HUES48 (cell line): Measurements from ENCODE around the gene ZPR1.
A peak's percentile ranks its signal among the peaks of the same experiment; 100 is the strongest.
"Not testable (repeated sequence)": the region's sequence is repeated elsewhere in the genome, so short reads cannot be mapped to it uniquely, and the experiment has no call there.

ENCODE experiments used
- H3K27ac ChIP-seq: one replicate; pipeline ENCODE4 v1.7.0; 2013; ENCODE audit warnings: low read depth, low read length, inconsistent platforms
- H3K27me3 ChIP-seq: 2 replicates; pipeline ENCODE4 v1.6.1; 2013; ENCODE audit warnings: mild to moderate bottlenecking, low read length; ENCODE audit not compliant: control insufficient read depth, insufficient read depth
- H3K36me3 ChIP-seq: 2 replicates; pipeline ENCODE4 v1.6.1; 2013; ENCODE audit warnings: low read length; ENCODE audit not compliant: control insufficient read depth, insufficient read depth
- H3K4me1 ChIP-seq: 2 replicates; pipeline ENCODE4 v1.6.1; 2013; ENCODE audit warnings: mild to moderate bottlenecking, low read length; ENCODE audit not compliant: control insufficient read depth, insufficient read depth
- H3K4me3 ChIP-seq: 2 replicates; pipeline ENCODE4 v1.5.1; 2013; ENCODE audit warnings: mild to moderate bottlenecking, low read depth, low read length
- H3K9ac ChIP-seq: 2 replicates; pipeline ENCODE4 v1.6.1; 2013; ENCODE audit warnings: mild to moderate bottlenecking, low read depth, low read length, moderate library complexity
- H3K9me3 ChIP-seq: 2 replicates; pipeline ENCODE4 v1.6.1; 2013; ENCODE audit warnings: low read length; ENCODE audit not compliant: control insufficient read depth, insufficient read depth

ZPR1 gene

DNA sequence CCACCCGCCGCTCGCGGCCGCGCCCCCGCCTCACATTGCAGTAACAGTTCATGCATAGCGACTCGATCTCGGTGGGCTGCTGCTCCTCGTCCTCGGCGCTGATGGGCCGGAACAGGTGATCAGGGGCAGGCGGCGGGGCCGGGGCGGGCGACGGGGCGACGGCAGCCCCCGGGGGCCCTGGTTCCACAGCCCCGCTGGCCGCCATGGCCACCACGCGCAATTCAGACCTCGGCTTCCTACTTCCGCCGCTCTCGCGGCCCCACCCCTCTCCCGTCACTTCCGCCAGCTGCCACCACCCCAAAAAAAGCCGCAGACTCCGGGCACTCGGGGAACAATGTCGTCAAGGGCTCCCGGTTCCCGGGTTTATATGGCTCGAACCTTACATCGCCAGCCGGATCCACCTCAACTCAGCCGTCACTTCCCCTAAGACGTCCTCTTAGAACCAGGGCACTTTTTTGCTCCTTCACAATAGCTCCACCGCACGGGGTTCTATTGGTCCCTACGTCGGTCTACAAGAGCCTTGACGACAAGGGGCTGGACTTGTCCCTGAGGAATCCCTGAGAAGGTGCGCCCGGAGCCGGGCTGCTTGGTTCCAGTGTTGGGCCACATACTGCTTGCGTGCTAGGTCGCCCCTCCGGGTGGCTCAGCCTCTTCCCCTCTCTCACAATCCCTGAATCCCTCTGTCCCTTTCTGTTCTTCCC lies at the start of gene ZPR1:
Gene ZPR1 (minus strand): TSS at position 238 of the 701 bp plus-strand sequence. CDS start 33 bp downstream, at position 205.
- H3K36me3 ChIP-seq: peaks cover 40% of the 10 kb centered on the region
- no peaks in the 10 kb centered on the region for H3K9me3 ChIP-seq
- H3K27me3 ChIP-seq: peaks cover 16% of the 10 kb centered on the region
- H3K4me3 ChIP-seq: peak within 1 kb of the TSS; percentile 90
- peak within 1 kb of the TSS; percentile 42 for H3K9ac ChIP-seq
- peak within 1 kb of the TSS; percentile 44 for H3K27ac ChIP-seq
- H3K4me1 ChIP-seq: peaks cover 2% of the 10 kb centered on the region; the same call in 1 of the 2 replicates

- no peak overlapping the region for H3K9ac ChIP-seq
- no peaks in the 10 kb centered on the region for H3K36me3 ChIP-seq
- no peak overlapping the region for H3K4me3 ChIP-seq
- H3K27ac ChIP-seq: peak overlapping the region; percentile 68
- H3K4me1 ChIP-seq: peaks cover 5% of the 10 kb centered on the region; the same call in 1 of the 2 replicates
- H3K27me3 ChIP-seq: peaks cover 6% of the 10 kb centered on the region; the same call in 1 of the 2 replicates
- no peaks in the 10 kb centered on the region for H3K9me3 ChIP-seq
These were observed 48.8 kb upstream of the ZPR1 start for GRCh38 chr11:116836632-116836991.

- Histone ChIP-seq H3K36me3 (no peaks in the 10 kb centered on the region), H3K9ac (no peak overlapping the region), H3K27me3 (peaks cover 6% of the 10 kb centered on the region; the same call in 1 of the 2 replicates), H3K27ac (no peak overlapping the region), H3K4me3 (peak overlapping the region; percentile 57), H3K4me1 (peaks cover 5% of the 10 kb centered on the region; the same call in 1 of the 2 replicates), H3K9me3 (no peaks in the 10 kb centered on the region)
These were observed 48.2 kb upstream of the ZPR1 start for GRCh38 chr11:116835791-116836631.

DNA sequence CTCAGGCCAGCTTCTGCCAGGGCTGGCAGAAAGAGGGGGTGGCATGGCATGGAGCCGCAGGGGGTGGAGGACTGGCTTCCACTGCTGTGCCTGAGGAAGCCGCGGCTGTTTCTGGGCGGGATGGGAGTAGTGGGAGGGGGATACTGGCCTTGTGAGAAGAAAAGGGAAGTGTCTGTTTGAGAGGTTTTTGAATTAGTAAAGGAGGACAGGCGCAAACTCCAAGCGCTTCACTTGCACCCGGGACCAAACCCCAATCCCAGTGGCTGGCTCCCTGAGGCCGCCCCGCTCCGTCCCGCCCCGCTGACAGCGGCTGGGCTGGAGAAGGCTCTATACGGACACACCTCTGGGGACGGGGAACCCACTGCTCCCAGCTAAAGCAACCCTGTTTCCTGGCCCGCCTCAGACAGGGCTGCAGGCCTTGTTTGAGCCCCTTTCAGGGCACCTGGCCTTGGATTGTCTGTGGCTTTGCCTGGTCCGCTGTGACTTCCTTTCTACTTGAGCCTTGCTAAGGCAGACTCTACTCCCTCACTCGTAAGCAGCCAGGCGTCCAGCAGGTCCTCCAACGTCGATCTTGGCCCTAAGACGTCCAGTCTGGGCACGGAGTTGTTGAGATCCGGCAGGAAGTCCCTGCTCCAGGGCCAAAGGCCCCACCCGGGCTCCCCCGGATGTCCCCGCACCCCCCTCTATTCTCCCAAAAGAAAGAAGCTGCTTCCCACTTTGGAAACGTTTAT lies 47.4 kb upstream of the ZPR1 start:
- Histone ChIP-seq H3K4me3 (peak overlapping the region; percentile 57), H3K36me3 (no peaks in the 10 kb centered on the region), H3K27ac (no peak overlapping the region), H3K9me3 (no peaks in the 10 kb centered on the region), H3K9ac (no peak overlapping the region), H3K4me1 (peaks cover 5% of the 10 kb centered on the region; the same call in 1 of the 2 replicates), H3K27me3 (peaks cover 6% of the 10 kb centered on the region; the same call in 1 of the 2 replicates)

DNA sequence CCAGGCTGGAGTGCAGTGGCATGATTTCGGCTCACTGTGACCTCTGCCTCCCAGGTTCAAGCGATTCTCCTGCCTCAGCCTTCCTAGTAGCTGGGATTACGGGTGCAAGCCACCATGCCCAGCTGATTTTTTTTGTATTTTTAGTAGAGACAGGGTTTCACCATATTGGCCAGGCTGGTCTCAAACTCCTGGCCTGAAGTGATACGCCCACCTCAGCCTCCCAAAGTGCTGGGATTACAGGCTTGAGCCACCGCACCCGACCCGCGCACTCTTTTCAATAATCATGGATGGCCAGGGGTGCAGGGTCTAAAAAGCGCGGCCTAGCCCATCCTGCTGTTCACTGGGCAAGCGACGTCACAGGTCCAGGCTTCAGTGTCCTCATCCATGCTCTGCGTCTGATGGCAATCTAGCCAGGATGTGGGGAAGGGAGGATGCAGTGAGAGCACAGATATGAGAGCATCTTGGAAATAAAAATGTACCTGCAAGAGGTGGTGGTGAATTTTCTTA lies 46.8 kb upstream of the ZPR1 start:
- H3K9ac ChIP-seq, H3K27me3 ChIP-seq, H3K9me3 ChIP-seq, H3K27ac ChIP-seq, H3K4me3 ChIP-seq, H3K36me3 ChIP-seq, H3K4me1 ChIP-seq: not testable (repeated sequence)

- Histone ChIP-seq H3K9ac (no peak overlapping the region), H3K9me3 (no peaks in the 10 kb centered on the region), H3K4me1 (peaks cover 5% of the 10 kb centered on the region; the same call in 1 of the 2 replicates), H3K36me3 (no peaks in the 10 kb centered on the region), H3K27me3 (peaks cover 6% of the 10 kb centered on the region; the same call in 1 of the 2 replicates), H3K4me3 (no peak overlapping the region), H3K27ac (no peak overlapping the region)
These were observed 46.2 kb upstream of the ZPR1 start for GRCh38 chr11:116833816-116834534.

GRCh38 chr11:116833491-116833815 lies 45.6 kb upstream of the ZPR1 start:
- H3K4me1 ChIP-seq: peaks cover 5% of the 10 kb centered on the region; the same call in 1 of the 2 replicates
- peaks cover 6% of the 10 kb centered on the region; the same call in 1 of the 2 replicates for H3K27me3 ChIP-seq
- no peaks in the 10 kb centered on the region for H3K9me3 ChIP-seq
- H3K27ac ChIP-seq: no peak overlapping the region
- no peaks in the 10 kb centered on the region for H3K36me3 ChIP-seq
- H3K4me3 ChIP-seq: no peak overlapping the region
- no peak overlapping the region for H3K9ac ChIP-seq

DNA sequence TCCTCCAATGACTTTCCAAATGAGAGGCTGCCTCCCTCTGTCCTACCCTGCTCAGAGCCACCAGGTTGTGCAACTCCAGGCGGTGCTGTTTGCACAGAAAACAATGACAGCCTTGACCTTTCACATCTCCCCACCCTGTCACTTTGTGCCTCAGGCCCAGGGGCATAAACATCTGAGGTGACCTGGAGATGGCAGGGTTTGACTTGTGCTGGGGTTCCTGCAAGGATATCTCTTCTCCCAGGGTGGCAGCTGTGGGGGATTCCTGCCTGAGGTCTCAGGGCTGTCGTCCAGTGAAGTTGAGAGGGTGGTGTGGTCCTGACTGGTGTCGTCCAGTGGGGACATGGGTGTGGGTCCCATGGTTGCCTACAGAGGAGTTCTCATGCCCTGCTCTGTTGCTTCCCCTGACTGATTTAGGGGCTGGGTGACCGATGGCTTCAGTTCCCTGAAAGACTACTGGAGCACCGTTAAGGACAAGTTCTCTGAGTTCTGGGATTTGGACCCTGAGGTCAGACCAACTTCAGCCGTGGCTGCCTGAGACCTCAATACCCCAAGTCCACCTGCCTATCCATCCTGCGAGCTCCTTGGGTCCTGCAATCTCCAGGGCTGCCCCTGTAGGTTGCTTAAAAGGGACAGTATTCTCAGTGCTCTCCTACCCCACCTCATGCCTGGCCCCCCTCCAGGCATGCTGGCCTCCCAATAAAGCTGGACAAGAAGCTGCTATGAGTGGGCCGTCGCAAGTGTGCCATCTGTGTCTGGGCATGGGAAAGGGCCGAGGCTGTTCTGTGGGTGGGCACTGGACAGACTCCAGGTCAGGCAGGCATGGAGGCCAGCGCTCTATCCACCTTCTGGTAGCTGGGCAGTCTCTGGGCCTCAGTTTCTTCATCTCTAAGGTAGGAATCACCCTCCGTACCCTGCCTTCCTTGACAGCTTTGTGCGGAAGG lies 44.8 kb upstream of the ZPR1 start:
- H3K27me3 ChIP-seq: peaks cover 6% of the 10 kb centered on the region; the same call in 1 of the 2 replicates
- H3K9me3 ChIP-seq: no peaks in the 10 kb centered on the region
- no peak overlapping the region for H3K4me3 ChIP-seq
- no peak overlapping the region for H3K27ac ChIP-seq
- peaks cover 5% of the 10 kb centered on the region; the same call in 1 of the 2 replicates for H3K4me1 ChIP-seq
- no peak overlapping the region for H3K9ac ChIP-seq
- H3K36me3 ChIP-seq: no peaks in the 10 kb centered on the region

- H3K9ac ChIP-seq: no peak overlapping the region
- H3K9me3 ChIP-seq: no peaks in the 10 kb centered on the region
- H3K4me1 ChIP-seq: peaks cover 5% of the 10 kb centered on the region; the same call in 1 of the 2 replicates
- no peaks in the 10 kb centered on the region for H3K36me3 ChIP-seq
- no peak overlapping the region for H3K27ac ChIP-seq
- H3K27me3 ChIP-seq: peaks cover 6% of the 10 kb centered on the region; the same call in 1 of the 2 replicates
- H3K4me3 ChIP-seq: no peak overlapping the region
These were observed 44.0 kb upstream of the ZPR1 start for GRCh38 chr11:116831790-116832349.
